HTERT RPE-1 (cell line): ENCODE results near the gene ACOX1.

Source experiments
- in situ Hi-C: fragments of 300-500 bp; cut with MboI; formaldehyde crosslinking; loops from 4 replicates; pipeline ENCODE4 v1.14.3; 2020; ENCODE audit warnings: low sequenced_read_pairs

Gene ACOX1

DNA sequence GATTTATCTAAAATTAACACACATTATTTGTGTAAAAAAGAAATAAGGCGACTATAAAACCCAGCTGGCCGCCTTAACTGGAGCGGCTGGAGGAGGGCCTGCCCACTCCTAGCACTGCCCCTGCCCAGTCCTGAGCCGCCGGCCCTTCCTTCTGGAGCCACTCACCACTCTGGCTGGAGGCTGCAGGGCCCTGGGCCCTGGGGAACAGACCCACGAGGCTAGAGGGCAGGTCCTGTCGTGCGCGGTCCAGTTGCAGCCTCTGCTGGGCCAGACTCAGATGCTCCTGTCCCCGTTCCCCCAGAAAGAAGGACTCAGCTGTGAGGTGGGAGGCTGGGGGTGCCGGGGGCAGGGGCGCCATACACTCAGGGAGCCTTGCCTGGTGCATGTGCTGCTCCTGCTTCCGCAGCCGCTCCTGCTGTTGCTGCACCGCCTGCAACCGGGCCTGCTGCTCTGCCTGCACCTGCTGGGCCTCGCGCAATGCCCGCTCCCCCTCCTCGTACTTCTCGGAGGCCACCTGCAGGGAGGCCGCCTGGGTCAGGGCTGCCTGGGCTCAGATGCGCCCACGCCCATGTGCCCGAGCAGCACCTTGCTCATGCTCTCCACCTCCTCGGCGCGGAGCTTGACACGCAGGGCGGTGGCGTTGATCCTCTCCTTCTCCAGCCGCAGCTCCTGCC lies 65.3 kb downstream of the ACOX1 start:
- in situ Hi-C loops = no loop called here

- in situ Hi-C loops = no loop called here
Observed at GRCh38 chr17:75910699-75911098, 68.3 kb downstream of the ACOX1 start.

DNA sequence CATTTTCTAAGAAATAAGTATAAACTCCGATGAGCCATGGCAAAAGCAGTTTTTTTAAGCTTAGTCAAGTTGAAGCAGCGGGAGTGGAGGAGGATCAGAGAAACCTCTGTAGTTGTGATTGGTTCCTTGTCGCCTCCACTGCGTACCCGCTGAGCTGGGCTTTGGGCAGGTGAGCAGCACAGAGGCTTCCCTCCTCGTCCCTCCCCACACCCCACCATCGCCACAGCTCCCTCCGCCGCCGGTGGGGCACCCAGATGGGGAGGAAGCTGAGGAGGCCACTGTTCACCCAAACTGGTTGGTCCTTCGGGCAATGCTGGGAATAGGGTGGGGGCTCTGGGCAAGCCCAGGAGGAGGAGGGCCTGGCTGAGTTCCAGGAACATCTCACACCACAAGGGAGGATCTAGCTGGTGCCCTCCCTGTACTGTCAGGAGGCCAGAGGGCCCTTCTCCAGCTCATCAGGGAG lies 69.1 kb downstream of the ACOX1 start:
- in situ Hi-C loops = no loop called here

DNA sequence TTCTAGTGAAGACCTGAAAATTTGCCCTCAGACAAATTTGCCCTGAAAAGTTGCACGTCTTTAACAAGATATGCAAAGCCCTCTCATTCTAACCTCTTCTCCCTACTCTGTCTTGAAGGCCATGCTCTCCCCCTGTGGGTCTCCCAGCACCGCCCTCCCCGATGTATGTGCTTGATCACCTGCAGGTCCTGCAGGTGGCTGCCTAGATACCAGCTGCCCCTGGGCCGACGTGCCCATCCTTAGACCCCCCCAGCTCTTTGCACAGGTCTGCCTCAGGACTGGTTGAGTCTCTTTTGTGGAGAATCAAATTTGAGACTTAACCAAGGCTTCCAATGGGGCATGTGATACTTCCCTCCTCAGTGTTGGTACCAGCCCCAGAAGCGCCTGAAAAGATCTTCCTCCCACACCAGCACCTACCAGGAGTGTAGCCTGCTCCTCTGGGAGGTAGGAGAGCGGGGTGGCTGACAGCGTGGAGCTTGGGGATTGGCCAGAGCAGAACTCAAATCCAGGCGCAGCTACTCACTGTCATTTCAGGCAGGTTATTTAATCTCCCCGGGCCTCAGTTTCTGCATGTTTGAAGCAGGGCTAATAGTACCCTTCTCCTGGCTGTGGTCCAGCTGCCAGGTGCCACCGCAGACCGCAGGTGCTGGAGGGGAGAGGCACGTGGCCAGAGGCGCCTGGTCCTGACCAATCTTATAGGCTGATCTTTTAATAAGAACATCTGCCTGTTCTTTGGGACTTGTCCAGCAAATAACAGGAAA lies 69.7 kb downstream of the ACOX1 start:
- in situ Hi-C loops = no loop called here

GRCh38 chr17:75908201-75908600 lies 70.8 kb downstream of the ACOX1 start:
- in situ Hi-C loops = no loop called here

GRCh38 chr17:75906143-75906884 lies 72.7 kb downstream of the ACOX1 start:
- in situ Hi-C loops = no loop called here

GRCh38 chr17:75904749-75905521 lies 74.0 kb downstream of the ACOX1 start, which contains the start of gene MRPL38:
Gene MRPL38, minus strand, starts transcription at chr17:75904884. Its CDS starts 9 bp downstream, at chr17:75904875.
- in situ Hi-C loops = no loop called here

DNA sequence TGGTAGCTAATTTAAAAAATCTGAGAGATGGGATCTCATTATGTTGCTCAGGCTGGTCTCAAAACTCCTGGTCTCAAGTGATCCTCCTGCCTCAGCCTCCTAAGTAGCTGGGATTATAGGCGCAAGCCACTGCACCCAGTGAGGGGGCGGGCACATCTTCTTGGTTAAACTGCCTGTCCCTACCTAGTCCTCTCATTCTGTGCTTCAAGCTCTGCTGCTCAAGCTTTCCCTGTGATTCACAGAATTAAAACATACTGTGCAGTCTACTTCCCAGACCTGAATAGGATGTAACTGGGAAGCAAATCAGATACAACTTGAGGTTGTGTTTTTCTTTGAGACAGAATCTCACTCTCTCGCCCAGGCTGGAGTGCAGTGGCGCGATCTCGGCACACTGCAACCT lies 76.6 kb downstream of the ACOX1 start:
- in situ Hi-C loops = no loop called here

DNA sequence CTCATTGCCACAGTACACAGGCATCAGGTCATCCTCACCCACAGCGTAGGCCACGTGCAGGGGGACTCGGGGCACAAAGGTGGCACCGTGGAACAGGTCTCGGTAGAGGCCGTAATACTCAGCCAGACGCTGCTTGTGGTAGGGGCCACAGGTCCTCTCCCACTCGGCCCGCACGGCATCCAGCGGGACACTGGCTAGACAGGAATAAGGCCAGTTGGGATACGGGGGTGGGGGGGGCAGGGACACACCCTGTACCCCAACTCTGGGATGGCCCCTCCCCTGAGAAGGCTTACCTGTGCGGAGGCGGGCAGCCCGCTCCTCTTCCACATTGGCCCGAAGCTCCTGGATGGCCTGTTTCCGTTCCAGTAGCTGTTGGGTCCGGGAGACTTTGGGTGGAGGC lies 77.2 kb downstream of the ACOX1 start:
- in situ Hi-C loops = no loop called here

DNA sequence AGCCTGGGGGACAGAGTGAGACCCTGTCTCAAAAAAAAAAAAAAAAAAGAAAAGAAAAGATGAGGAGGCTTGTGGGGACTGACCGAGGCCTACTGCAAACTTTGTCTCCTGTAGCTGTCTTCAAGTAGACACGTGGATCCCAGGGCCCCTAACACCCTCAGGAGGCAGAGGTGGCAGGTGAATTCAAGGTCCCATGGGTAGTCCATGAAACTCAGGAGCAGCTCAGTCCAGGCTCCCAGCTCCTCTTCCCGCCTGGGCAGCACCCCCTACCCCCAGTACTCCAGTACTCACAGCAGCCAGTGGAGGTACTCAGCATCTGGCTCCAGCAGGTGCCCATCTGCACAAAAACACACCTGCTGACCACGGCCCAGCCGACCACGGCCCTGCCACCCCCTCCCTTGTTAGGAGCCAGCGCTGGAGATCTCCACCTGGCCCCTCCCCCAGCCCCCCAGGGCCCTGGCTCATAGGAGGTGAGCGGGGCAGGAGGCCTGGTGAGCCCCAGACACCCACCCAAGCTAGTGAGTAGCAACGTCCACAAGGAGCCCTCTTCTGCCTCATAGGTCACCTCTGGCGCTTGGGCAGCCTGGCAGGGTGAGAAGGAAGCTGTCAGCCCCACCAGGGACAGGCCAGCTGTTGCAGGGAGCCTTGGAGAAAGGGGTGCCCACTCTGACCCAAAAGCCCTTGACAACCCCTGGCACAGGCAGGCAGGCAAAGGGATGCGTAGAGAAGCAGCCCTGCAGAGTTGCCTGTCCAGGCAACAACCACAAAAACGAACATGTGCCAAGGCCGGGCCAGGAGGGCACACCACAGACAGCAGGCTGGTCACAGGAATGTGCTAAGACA lies 78.1 kb downstream of the ACOX1 start:
- in situ Hi-C loops = no loop called here

DNA sequence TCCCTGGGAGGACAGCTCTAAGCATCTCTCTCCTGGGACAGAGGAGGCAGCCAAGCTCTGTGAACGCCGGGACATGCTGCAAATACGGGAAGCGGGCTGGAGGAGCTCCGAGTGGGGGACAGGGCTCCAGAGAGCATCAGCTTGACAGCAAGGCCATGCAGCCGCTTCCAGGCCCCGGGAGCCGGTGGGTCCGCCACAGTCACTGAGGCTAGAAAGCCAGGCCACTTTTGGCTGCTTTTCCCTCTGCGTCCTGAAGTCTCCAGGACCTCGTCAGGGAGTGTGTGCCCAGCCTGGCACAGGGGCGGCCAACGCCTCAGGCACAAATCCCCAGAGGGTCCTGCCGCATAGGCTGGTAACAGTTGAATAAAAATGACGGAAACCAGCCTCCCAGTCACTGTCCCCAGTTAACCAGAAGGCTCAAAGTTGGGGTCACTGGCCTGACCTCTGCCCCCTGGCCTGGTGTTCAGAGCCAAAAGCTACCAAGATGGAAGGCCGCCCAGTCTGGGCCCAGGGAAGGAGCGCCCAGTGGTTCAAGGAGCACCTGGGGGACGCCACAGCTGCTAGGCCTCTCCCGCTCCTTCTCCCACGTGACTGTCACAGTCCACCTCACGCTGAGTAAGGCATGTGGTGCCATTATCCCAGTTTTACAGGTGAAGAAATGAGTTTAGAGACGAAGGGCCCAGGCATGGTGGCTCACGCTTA lies 79.0 kb downstream of the ACOX1 start:
- in situ Hi-C loops = no loop called here

DNA sequence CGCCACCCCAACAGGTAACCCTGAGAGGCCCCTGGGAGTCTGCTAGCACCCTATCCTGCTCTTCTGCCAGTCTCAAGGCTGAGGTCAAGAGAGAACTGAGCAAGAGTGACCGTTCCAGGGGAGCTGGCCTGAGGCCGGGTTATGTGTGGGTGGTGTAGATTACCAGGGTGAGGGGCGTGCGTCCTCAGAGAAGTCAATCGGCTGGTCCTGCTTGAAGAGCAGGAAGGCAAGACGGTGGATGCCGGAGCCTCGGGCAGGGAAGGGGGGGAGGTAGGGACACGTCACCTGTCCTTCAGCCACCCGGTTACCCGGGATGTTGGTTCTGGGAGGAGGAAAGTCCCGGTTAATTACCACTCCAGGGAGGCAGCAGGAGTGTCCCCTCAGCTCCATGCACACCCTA lies 79.6 kb downstream of the ACOX1 start:
- in situ Hi-C loops = no loop called here

DNA sequence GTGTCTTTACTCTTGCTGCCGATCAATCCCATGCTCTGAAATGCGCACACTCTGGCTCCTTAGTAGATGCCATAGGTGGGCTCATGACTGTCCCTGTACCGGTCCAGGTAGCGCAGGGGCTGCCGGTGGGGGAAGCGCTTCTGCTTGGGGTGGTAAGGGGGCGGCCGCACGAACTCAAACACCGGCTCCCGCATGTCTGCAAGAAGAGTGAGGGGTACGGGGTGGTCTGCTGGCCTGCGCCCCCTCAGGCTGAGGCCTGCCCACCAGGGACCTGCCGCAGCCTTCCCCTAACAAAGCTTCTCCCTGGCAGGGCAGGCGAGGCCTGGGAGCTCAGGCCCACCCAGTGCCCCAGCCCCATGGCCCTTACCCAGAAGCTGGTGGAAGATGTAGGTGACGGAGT lies 80.2 kb downstream of the ACOX1 start:
- in situ Hi-C loops = no loop called here

DNA sequence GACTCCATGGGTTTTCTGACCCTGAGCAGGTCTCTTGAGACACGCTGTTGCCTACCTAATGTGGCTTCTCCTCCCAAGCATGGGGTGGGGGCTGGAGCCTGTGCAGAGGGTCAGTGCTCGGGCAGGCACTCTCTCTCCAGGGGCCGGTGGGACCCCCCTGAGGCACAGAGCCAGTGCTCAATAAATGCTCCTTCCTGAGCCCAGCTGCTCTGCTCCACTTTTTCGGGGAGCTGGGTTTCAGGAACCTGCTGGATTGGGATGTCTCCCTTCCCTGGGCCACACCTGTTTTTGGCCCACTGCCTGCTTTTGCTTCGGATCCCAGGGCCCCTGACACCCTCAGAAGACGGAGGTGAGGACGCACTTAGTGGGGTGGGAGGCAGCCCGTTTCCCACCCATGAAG lies 80.9 kb downstream of the ACOX1 start:
- in situ Hi-C loops = no loop called here

DNA sequence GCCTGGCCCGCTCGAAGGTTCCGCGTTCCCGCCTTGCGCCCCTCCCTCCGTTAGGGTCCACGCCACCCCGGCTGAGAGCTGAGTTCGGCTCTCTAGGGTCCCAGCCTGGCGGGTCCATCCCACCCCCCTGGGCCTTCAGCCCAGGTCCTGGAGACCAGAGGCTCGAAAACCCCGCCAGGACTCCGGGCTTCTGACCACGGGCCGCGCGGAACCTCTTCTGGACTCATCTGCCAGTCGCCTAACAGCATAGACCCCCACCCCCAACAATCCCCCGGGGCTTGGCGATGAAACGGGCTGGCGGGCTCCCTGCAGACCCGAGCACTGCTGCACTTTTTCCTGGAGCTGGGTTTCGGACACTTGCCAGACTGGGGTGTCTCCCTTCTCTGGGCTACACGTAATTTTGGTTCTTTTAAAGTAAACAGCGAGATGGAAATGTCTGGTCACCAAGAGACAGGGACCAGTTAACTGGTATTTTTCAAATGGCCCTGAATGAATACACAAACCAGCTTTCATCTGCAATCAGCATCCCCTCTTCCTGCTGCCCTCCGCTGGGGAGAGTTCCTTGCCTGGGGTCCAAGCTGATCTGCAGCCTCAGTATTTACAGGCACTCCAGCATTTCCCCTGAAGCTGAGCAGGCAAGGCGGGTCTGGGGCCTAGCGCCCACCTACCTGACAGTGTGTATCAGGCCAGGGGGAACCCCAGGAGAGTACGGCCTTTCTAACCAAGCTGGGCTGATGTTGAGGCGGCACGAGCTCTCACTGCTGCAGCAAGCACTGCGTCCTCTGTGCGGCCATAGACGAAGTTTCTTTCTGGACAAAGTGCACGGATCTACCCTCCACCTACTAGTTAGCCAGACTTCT lies 81.6 kb downstream of the ACOX1 start:
- in situ Hi-C loops = no loop called here

GRCh38 chr17:75896415-75897159 lies 82.4 kb downstream of the ACOX1 start, which contains the start of gene TRIM65:
Gene TRIM65, minus strand, starts transcription at chr17:75896951. Its CDS starts 14 bp downstream, at chr17:75896937.
- in situ Hi-C loops = no loop called here

DNA sequence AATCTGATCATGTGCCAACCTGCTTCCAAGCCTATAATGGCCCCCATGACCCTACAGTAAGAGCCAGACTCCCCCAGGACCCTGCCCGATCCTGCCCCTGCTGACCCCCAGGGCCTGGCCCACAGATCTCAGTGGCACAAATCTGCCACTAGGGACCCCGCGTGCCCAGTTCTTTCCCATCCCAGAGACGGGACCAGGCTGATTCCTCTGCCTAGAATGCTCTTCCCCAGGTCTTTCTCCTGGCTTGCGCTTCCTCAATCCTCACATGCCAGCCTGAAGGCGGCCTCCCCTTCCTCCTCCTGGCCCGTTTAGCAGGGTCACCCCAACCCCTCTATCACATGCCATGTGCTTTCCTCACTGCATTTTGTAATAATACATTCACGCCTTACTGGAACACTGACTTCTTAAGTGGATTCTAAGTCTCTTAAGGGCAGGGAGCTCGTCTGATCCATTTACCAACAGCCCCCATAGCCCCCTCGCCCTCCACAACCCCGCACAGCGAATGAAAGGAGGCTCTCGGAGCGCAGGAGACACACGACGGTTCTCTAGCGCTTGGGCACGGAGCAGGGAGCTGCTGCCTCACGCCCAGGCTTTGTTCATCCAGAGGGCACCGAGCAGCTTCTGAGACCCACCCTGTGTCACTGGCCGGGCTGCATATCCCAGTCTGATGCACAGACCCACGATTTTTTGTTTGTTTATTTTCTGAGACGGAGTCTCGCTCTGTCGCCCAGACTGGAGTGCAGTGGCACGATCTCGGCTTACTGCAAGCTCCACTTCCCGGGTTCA lies 83.4 kb downstream of the ACOX1 start:
- in situ Hi-C loops = no loop called here
